SK-N-MC (cell line): ENCODE measurements around the gene KLHL29.

Experiments
- EZH2 ChIP-seq: fragments of 200-600 bp; sonication (generic); IDR thresholded peaks from one replicate; pipeline ENCODE4 v1.6.1; 2017; ENCODE audit warnings: antibody characterized with exemption
- POLR2AphosphoS5 ChIP-seq: IDR thresholded peaks from 2 replicates; pipeline ENCODE4 v1.6.1; 2012; ENCODE audit warnings: mild to moderate bottlenecking, low read depth, low read length, borderline replicate concordance

DNA sequence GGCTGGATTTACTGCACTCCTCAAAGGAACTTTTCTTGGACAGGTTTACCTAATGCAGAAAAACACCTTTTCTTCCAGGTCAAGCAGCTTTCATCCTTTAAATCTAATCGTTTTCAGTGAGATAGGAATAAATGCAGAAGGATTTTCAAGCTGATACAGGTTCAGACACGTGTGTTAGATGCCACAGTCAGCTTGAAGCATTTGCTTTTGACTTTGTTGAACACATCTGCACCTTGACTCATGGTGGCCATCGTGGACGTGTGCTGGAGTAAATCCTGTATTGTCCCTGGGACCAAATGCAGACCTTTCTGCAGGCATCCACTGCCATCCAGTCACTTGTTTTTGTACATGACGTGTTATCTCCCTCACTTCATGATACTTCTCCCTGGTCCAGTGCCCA is 61.9 kb downstream of the KLHL29 start:
- no peak for TF ChIP-seq POLR2AphosphoS5
- TF ChIP-seq EZH2: no peak
